Neuronal stem cell (in vitro differentiated cells): Measurements from ENCODE around the gene ADGRV1.

Experiments
- DNase-seq: peaks from one replicate; pipeline ENCODE4 v3.0.0-alpha.2; 2013; ENCODE audit warnings: low spot score
- H2AFZ ChIP-seq: one replicate; pipeline ENCODE4 v1.6.1; 2013; ENCODE audit warnings: mild to moderate bottlenecking, low read length, inconsistent platforms
- H2AK5ac ChIP-seq: 2 replicates; pipeline ENCODE4 v1.6.1; 2013; ENCODE audit warnings: low read depth, mild to moderate bottlenecking, inconsistent platforms, low read length, moderate library complexity, mixed read lengths
- H2BK120ac ChIP-seq: 2 replicates; pipeline ENCODE4 v1.6.1; 2013; ENCODE audit warnings: low read depth, mild to moderate bottlenecking, inconsistent platforms, low read length, moderate library complexity, mixed read lengths
- H2BK12ac ChIP-seq: one replicate; pipeline ENCODE4 v1.6.1; 2013; ENCODE audit warnings: low read length, inconsistent platforms
- H2BK15ac ChIP-seq: 2 replicates; pipeline ENCODE4 v1.6.1; 2013; ENCODE audit warnings: mild to moderate bottlenecking, low read length, inconsistent platforms, mixed read lengths
- H2BK5ac ChIP-seq: one replicate; pipeline ENCODE4 v1.6.1; 2013; ENCODE audit warnings: inconsistent platforms, mild to moderate bottlenecking, low read length, moderate library complexity
- H3K14ac ChIP-seq: one replicate; pipeline ENCODE4 v1.6.1; 2013; ENCODE audit warnings: low read length, inconsistent platforms
- H3K18ac ChIP-seq: 2 replicates; pipeline ENCODE4 v1.6.1; 2013; ENCODE audit warnings: low read length, inconsistent platforms
- H3K23ac ChIP-seq: 2 replicates; pipeline ENCODE4 v1.6.1; 2013; ENCODE audit warnings: low read depth, mild to moderate bottlenecking, mixed read lengths, low read length, inconsistent platforms; ENCODE audit not compliant: poor library complexity
- H3K27ac ChIP-seq: replicated peaks from 3 replicates; pipeline ENCODE4 v1.5.1; 2013; ENCODE audit warnings: low read length, inconsistent platforms
- H3K27me3 ChIP-seq, 3 experiments: 2 replicates each; pipeline ENCODE4 v1.6.1; 2013; ENCODE audit warnings: low read length in 3 of 3, mild to moderate bottlenecking in 2 of 3, inconsistent platforms in 1 of 3, low read depth in 1 of 3, mixed read lengths in 1 of 3, moderate library complexity in 1 of 3; ENCODE audit not compliant: control insufficient read depth in 3 of 3, insufficient read depth in 3 of 3
- H3K36me3 ChIP-seq, 2 donors: replicated peaks in 1 of 2; 2 replicates each; pipeline ENCODE4 v1.6.1; 2013; ENCODE audit warnings: low read length in 2 of 2; ENCODE audit not compliant: control insufficient read depth in 2 of 2, insufficient read depth in 2 of 2
- H3K4ac ChIP-seq: 2 replicates; pipeline ENCODE4 v1.6.1; 2013; ENCODE audit warnings: inconsistent platforms, mild to moderate bottlenecking, low read length, moderate library complexity
- H3K4me1 ChIP-seq, 2 donors: 1 replicate in 1 of 2; 2 replicates in 1 of 2; pipeline ENCODE4 v1.6.1; 2013; ENCODE audit warnings: low read length in 2 of 2, low read depth in 1 of 2; ENCODE audit not compliant: control insufficient read depth in 2 of 2, insufficient read depth in 1 of 2
- H3K4me2 ChIP-seq: one replicate; pipeline ENCODE4 v1.6.1; 2013; ENCODE audit warnings: mild to moderate bottlenecking, low read length, inconsistent platforms; ENCODE audit not compliant: insufficient read depth, poor library complexity, severe bottlenecking
- H3K4me3 ChIP-seq, 2 donors: 2 replicates each; pipeline ENCODE4 v1.5.1; 2013; ENCODE audit warnings: low read length in 2 of 2, mild to moderate bottlenecking in 2 of 2, inconsistent platforms in 1 of 2, moderate library complexity in 1 of 2
- H3K79me1 ChIP-seq: one replicate; pipeline ENCODE4 v1.6.1; 2013; ENCODE audit warnings: low read depth, mild to moderate bottlenecking, inconsistent platforms, low read length, moderate library complexity
- H3K9ac ChIP-seq: one replicate; pipeline ENCODE4 v1.6.1; 2013; ENCODE audit warnings: mild to moderate bottlenecking, low read depth, low read length, inconsistent platforms; ENCODE audit not compliant: poor library complexity
- H3K9me3 ChIP-seq, 2 donors: replicated peaks in 1 of 2; 2 replicates each; pipeline versions ENCODE3 to v1.6.1; 2013; ENCODE audit warnings: low read length in 2 of 2, mild to moderate bottlenecking in 2 of 2, inconsistent platforms in 1 of 2, low read depth in 1 of 2, mixed read lengths in 1 of 2, moderate library complexity in 1 of 2; ENCODE audit not compliant: control insufficient read depth in 2 of 2, insufficient read depth in 1 of 2
- H4K8ac ChIP-seq: one replicate; pipeline ENCODE4 v1.6.1; 2013; ENCODE audit warnings: low read depth, mild to moderate bottlenecking, inconsistent platforms, low read length, moderate library complexity
- H4K91ac ChIP-seq: one replicate; pipeline ENCODE4 v1.6.1; 2013; ENCODE audit warnings: low read length, low read depth, mild to moderate bottlenecking, inconsistent platforms; ENCODE audit not compliant: poor library complexity
- WGBS, 2 donors: extraction: QIAGEN DNeasy Blood & Tissue Kit; methylation state at CpG; one replicate each; pipeline ENCODE4 v1.1.7; 2013; ENCODE audit warnings: missing lambda C conversion rate in 2 of 2, mixed read lengths in 1 of 2; ENCODE audit not compliant: insufficient read length in 2 of 2, insufficient replicate concordance in 1 of 2; ENCODE audit errors: extremely low coverage in 2 of 2; 5-methylcytosine and 5-hydroxymethylcytosine counted together

ADGRV1 gene

GRCh38 chr5:90548069-90548593 lies 10.5 kb upstream of the ADGRV1 start:
- WGBS, 2 donors, result no CpG with 5 or more reads among the region's 5 CpGs
- Histone ChIP-seq H3K9me3 (no peaks in the 10 kb centered on the region), H2AK5ac (no peak overlapping the region), H3K4me3 (no peak overlapping the region), H4K91ac (no peak overlapping the region), H2BK15ac (no peak overlapping the region), H3K4ac (no peak overlapping the region), H3K18ac (no peak overlapping the region), H3K27me3 (no peaks in the 10 kb centered on the region), H2BK12ac (no peak overlapping the region), H3K36me3 (no peaks in the 10 kb centered on the region), H3K4me2 (no peak overlapping the region), H2BK120ac (no peak overlapping the region), H3K14ac (no peak overlapping the region), H4K8ac (no peak overlapping the region), H3K27ac (no peak overlapping the region), H2AFZ (peak overlapping the region; percentile 80), H3K79me1 (no peaks in the 10 kb centered on the region), H3K4me1 (peaks cover 2 to 32% of the 10 kb centered on the region in 2 donors), H3K9ac (no peak overlapping the region), H2BK5ac (no peak overlapping the region), H3K23ac (no peak overlapping the region)
- no peak for DNase-seq

- H2AK5ac ChIP-seq, result no peak overlapping the region
- no peak overlapping the region for H3K4ac ChIP-seq
- no peaks in the 10 kb centered on the region for H3K79me1 ChIP-seq
- H4K8ac ChIP-seq, result no peak overlapping the region
- H2BK12ac ChIP-seq, result no peak overlapping the region
- H2AFZ ChIP-seq, result peak overlapping the region; percentile 80
- H3K9me3 ChIP-seq, result no peaks in the 10 kb centered on the region
- H4K91ac ChIP-seq, result no peak overlapping the region
- no peak overlapping the region for H3K4me3 ChIP-seq
- no peak overlapping the region for H2BK120ac ChIP-seq
- H2BK5ac ChIP-seq, result no peak overlapping the region
- no peak overlapping the region for H3K18ac ChIP-seq
- H3K4me2 ChIP-seq, result no peak overlapping the region
- H3K27me3 ChIP-seq, result no peaks in the 10 kb centered on the region
- H3K36me3 ChIP-seq, result no peaks in the 10 kb centered on the region
- no peak overlapping the region for H3K14ac ChIP-seq
- no peak overlapping the region for H3K27ac ChIP-seq
- DNase-seq, result no peak
- H3K23ac ChIP-seq, result no peak overlapping the region
- H3K9ac ChIP-seq, result no peak overlapping the region
- no peak overlapping the region for H2BK15ac ChIP-seq
- peaks cover 2 to 32% of the 10 kb centered on the region in 2 donors for H3K4me1 ChIP-seq
These were observed 9.4 kb upstream of the ADGRV1 start for GRCh38 chr5:90549223-90549622.

GRCh38 chr5:90549729-90550275 lies 8.8 kb upstream of the ADGRV1 start:
- H3K18ac ChIP-seq, result no peak overlapping the region
- no CpG with 5 or more reads among the region's 2 CpGs for WGBS, 2 donors
- H4K91ac ChIP-seq, result no peak overlapping the region
- H3K23ac ChIP-seq, result no peak overlapping the region
- no peak overlapping the region for H3K4me2 ChIP-seq
- no peak overlapping the region for H2BK12ac ChIP-seq
- peaks cover 2 to 36% of the 10 kb centered on the region in 2 donors for H3K4me1 ChIP-seq
- H3K9me3 ChIP-seq, result no peaks in the 10 kb centered on the region
- H2BK120ac ChIP-seq, result no peak overlapping the region
- no peak overlapping the region for H2AFZ ChIP-seq
- H3K36me3 ChIP-seq, result no peaks in the 10 kb centered on the region
- H3K14ac ChIP-seq, result no peak overlapping the region
- no peaks in the 10 kb centered on the region for H3K79me1 ChIP-seq
- no peak overlapping the region for H2BK15ac ChIP-seq
- H3K27ac ChIP-seq, result no peak overlapping the region
- H2AK5ac ChIP-seq, result no peak overlapping the region
- no peak overlapping the region for H3K4ac ChIP-seq
- no peak overlapping the region for H2BK5ac ChIP-seq
- H3K4me3 ChIP-seq, result no peak overlapping the region
- DNase-seq, result no peak
- H3K27me3 ChIP-seq, result no peaks in the 10 kb centered on the region
- no peak overlapping the region for H3K9ac ChIP-seq
- H4K8ac ChIP-seq, result no peak overlapping the region

GRCh38 chr5:90550963-90551362 lies 7.6 kb upstream of the ADGRV1 start:
- no peak overlapping the region for H3K4ac ChIP-seq
- no peaks in the 10 kb centered on the region for H3K9me3 ChIP-seq
- no CpG with 5 or more reads among the region's 3 CpGs for WGBS, 2 donors
- H4K91ac ChIP-seq, result no peak overlapping the region
- H3K4me2 ChIP-seq, result no peak overlapping the region
- H3K23ac ChIP-seq, result no peak overlapping the region
- peaks cover 2 to 37% of the 10 kb centered on the region in 2 donors for H3K4me1 ChIP-seq
- no peak for DNase-seq
- H2BK12ac ChIP-seq, result no peak overlapping the region
- H3K79me1 ChIP-seq, result no peaks in the 10 kb centered on the region
- no peak overlapping the region for H3K27ac ChIP-seq
- H3K14ac ChIP-seq, result no peak overlapping the region
- H3K36me3 ChIP-seq, result no peaks in the 10 kb centered on the region
- H3K18ac ChIP-seq, result no peak overlapping the region
- no peak overlapping the region for H3K9ac ChIP-seq
- H4K8ac ChIP-seq, result no peak overlapping the region
- no peak overlapping the region for H2BK120ac ChIP-seq
- no peak overlapping the region for H3K4me3 ChIP-seq
- no peak overlapping the region for H2AFZ ChIP-seq
- no peak overlapping the region for H2BK15ac ChIP-seq
- no peaks in the 10 kb centered on the region for H3K27me3 ChIP-seq
- H2AK5ac ChIP-seq, result no peak overlapping the region
- H2BK5ac ChIP-seq, result no peak overlapping the region
